Thymus (tissue), 11 donors: ENCODE data around the gene BICD1. TPM values are rescaled to one million over a fixed set of nuclear protein-coding genes. Genes with fewer than 3 reads are reported as not detected.
A peak's percentile ranks its signal among the peaks of the same experiment; 100 is the strongest.

Source experiments
- DNase-seq, 9 donors: peaks; one replicate each; pipeline ENCODE4 v3.0.0-alpha.2; 2013; ENCODE audit warnings: low spot score in 9 of 9, low read depth in 6 of 9, missing footprints in 1 of 9
- H3K27ac ChIP-seq, 2 donors: one replicate each; pipeline ENCODE4 v1.5.1; 2013; ENCODE audit warnings: control low read depth in 1 of 2, low read depth in 1 of 2, low read length in 1 of 2, mild to moderate bottlenecking in 1 of 2, moderate library complexity in 1 of 2
- H3K27me3 ChIP-seq, 2 donors: one replicate each; pipeline ENCODE4 v1.5.1; 2013; ENCODE audit warnings: low read length in 1 of 2; ENCODE audit not compliant: control insufficient read depth in 2 of 2, insufficient read depth in 1 of 2
- H3K36me3 ChIP-seq, 2 donors: one replicate each; pipeline ENCODE4 v1.5.1; 2013; ENCODE audit warnings: low read length in 1 of 2, mild to moderate bottlenecking in 1 of 2, moderate library complexity in 1 of 2; ENCODE audit not compliant: control insufficient read depth in 2 of 2, insufficient read depth in 2 of 2
- H3K4me1 ChIP-seq, 2 donors: one replicate each; pipeline ENCODE4 v1.5.1; 2013; ENCODE audit warnings: low read length in 2 of 2; ENCODE audit not compliant: control insufficient read depth in 2 of 2, insufficient read depth in 2 of 2
- H3K4me3 ChIP-seq, 2 donors: one replicate each; pipeline ENCODE4 v1.5.1; 2013; ENCODE audit warnings: low read length in 2 of 2, control low read depth in 1 of 2, mild to moderate bottlenecking in 1 of 2
- H3K9me3 ChIP-seq, 2 donors: one replicate each; pipeline ENCODE4 v1.5.1; 2013; ENCODE audit warnings: low read length in 1 of 2, mild to moderate bottlenecking in 1 of 2; ENCODE audit not compliant: control insufficient read depth in 2 of 2, insufficient read depth in 1 of 2
- WGBS: extraction: QIAGEN DNeasy Blood & Tissue Kit; methylation state at CpG from one replicate; pipeline ENCODE4 v1.1.7; 2013; 5-methylcytosine and 5-hydroxymethylcytosine counted together
- polyA plus RNA-seq: library from polyadenylated mRNA; stranded (reverse); fragments of 200-250 nt; gene quantifications from one replicate; pipeline ENCODE4 v1.2.3, GENCODE V29; 2013
- total RNA-seq: library from RNA; stranded (reverse); fragments of 120-200 nt; gene quantifications from one replicate; pipeline ENCODE4 v1.2.4, GENCODE V29; 2013
- donor health status: healthy.

BICD1 gene
- total and polyA plus RNA-seq, 2 donors: 5.5 to 12.1 TPM

- no peaks in the 10 kb centered on the region for H3K4me1 ChIP-seq
- H3K9me3 ChIP-seq: no peaks in the 10 kb centered on the region
- no peaks in the 10 kb centered on the region for H3K36me3 ChIP-seq
- no peak for DNase-seq
- 98% methylated on average over 2 of the region's 2 CpGs for WGBS
- H3K4me3 ChIP-seq: no peak overlapping the region
- H3K27ac ChIP-seq: no peak overlapping the region
- H3K27me3 ChIP-seq: no peaks in the 10 kb centered on the region
These were observed 143.1 kb downstream of the BICD1 start for GRCh38 chr12:32249777-32250176.

- H3K27ac ChIP-seq: no peak overlapping the region
- no peaks in the 10 kb centered on the region for H3K36me3 ChIP-seq
- no peak for DNase-seq
- 98% methylated on average over 13 of the region's 13 CpGs for WGBS
- H3K4me3 ChIP-seq: no peak overlapping the region
- H3K27me3 ChIP-seq: no peaks in the 10 kb centered on the region
- H3K9me3 ChIP-seq: no peaks in the 10 kb centered on the region
- no peaks in the 10 kb centered on the region for H3K4me1 ChIP-seq
These were observed 145.8 kb downstream of the BICD1 start for GRCh38 chr12:32252199-32253073.

- Histone ChIP-seq H3K4me1 (no peaks in the 10 kb centered on the region), H3K36me3 (no peaks in the 10 kb centered on the region), H3K9me3 (no peaks in the 10 kb centered on the region), H3K4me3 (no peak overlapping the region), H3K27me3 (no peaks in the 10 kb centered on the region), H3K27ac (no peak overlapping the region)
- no peak for DNase-seq
- 95% methylated on average over 3 of the region's 3 CpGs for WGBS
These were observed 146.6 kb downstream of the BICD1 start for GRCh38 chr12:32253154-32253790.

GRCh38 chr12:32254260-32254956, 147.8 kb downstream of the BICD1 start:
- Histone ChIP-seq H3K36me3 (no peaks in the 10 kb centered on the region), H3K4me1 (no peaks in the 10 kb centered on the region), H3K27ac (no peak overlapping the region), H3K27me3 (no peaks in the 10 kb centered on the region), H3K9me3 (no peaks in the 10 kb centered on the region), H3K4me3 (no peak overlapping the region)
- no peak for DNase-seq
- WGBS: 98% methylated on average over 6 of the region's 6 CpGs

GRCh38 chr12:32255588-32255987, 148.9 kb downstream of the BICD1 start:
- no peak overlapping the region for H3K4me3 ChIP-seq
- H3K9me3 ChIP-seq: no peaks in the 10 kb centered on the region
- H3K27ac ChIP-seq: no peak overlapping the region
- no peaks in the 10 kb centered on the region for H3K4me1 ChIP-seq
- H3K27me3 ChIP-seq: no peaks in the 10 kb centered on the region
- H3K36me3 ChIP-seq: no peaks in the 10 kb centered on the region
- DNase-seq: no peak
- 98% methylated on average over 4 of the region's 4 CpGs for WGBS

- H3K4me3 ChIP-seq: no peak overlapping the region
- no peak for DNase-seq
- H3K27me3 ChIP-seq: no peaks in the 10 kb centered on the region
- no peak overlapping the region for H3K27ac ChIP-seq
- no peaks in the 10 kb centered on the region for H3K9me3 ChIP-seq
- WGBS: 98% methylated on average over 7 of the region's 7 CpGs
- no peaks in the 10 kb centered on the region for H3K36me3 ChIP-seq
- H3K4me1 ChIP-seq: peaks cover 0 to 3% of the 10 kb centered on the region in 2 donors
These were observed 151.2 kb downstream of the BICD1 start for GRCh38 chr12:32257695-32258496.

GRCh38 chr12:32260696-32261095, 154.0 kb downstream of the BICD1 start:
- WGBS: 93% methylated on average over 3 of the region's 3 CpGs
- Histone ChIP-seq H3K27me3 (no peaks in the 10 kb centered on the region), H3K4me3 (no peak overlapping the region), H3K4me1 (peaks cover 6 to 18% of the 10 kb centered on the region in 2 donors), H3K36me3 (no peaks in the 10 kb centered on the region), H3K9me3 (no peaks in the 10 kb centered on the region), H3K27ac (no peak overlapping the region)
- DNase-seq: no peak

GRCh38 chr12:32261638-32262037, 155.0 kb downstream of the BICD1 start:
- DNase-seq: peak in 3 of 9 donors; percentile 29 to 76 (median 43)

More at GRCh38 chr12:32261638-32262037, 155.0 kb downstream of the BICD1 start:
- Histone ChIP-seq H3K4me3 (no peak overlapping the region), H3K27ac (no peak overlapping the region), H3K9me3 (no peaks in the 10 kb centered on the region), H3K27me3 (no peaks in the 10 kb centered on the region), H3K4me1 (peaks cover 10 to 22% of the 10 kb centered on the region in 2 donors), H3K36me3 (no peaks in the 10 kb centered on the region)
- 98% methylated on average over 1 of the region's 1 CpG for WGBS
